Osteocyte (in vitro differentiated cells): ENCODE data around the gene DOLPP1. TPM values are rescaled to one million over a fixed set of nuclear protein-coding genes. Genes with fewer than 3 reads are reported as not detected.

Source experiments
- DNase-seq: peaks from one replicate; pipeline ENCODE4 v3.0.0; 2021; ENCODE audit warnings: mixed read lengths; ENCODE audit not compliant: unreplicated experiment; ENCODE audit errors: extremely low spot score
- H3K27ac Mint-ChIP-seq: one replicate; pipeline ENCODE4 v1.8.0; 2021; ENCODE audit warnings: mild to moderate bottlenecking, mixed read lengths; ENCODE audit not compliant: unreplicated experiment
- H3K27me3 Mint-ChIP-seq: one replicate; pipeline ENCODE4 v1.8.0; 2021; ENCODE audit warnings: mixed read lengths; ENCODE audit not compliant: unreplicated experiment
- H3K36me3 Mint-ChIP-seq: one replicate; pipeline ENCODE4 v1.8.0; 2021; ENCODE audit warnings: mixed read lengths; ENCODE audit not compliant: unreplicated experiment
- H3K4me1 Mint-ChIP-seq: one replicate; pipeline ENCODE4 v1.8.0; 2021; ENCODE audit warnings: mixed read lengths; ENCODE audit not compliant: unreplicated experiment
- H3K4me3 Mint-ChIP-seq: one replicate; pipeline ENCODE4 v1.8.0; 2021; ENCODE audit warnings: mild to moderate bottlenecking, moderate library complexity, mixed read lengths; ENCODE audit not compliant: unreplicated experiment
- H3K9me3 Mint-ChIP-seq: one replicate; pipeline ENCODE4 v1.8.0; 2021; ENCODE audit warnings: mixed read lengths; ENCODE audit not compliant: unreplicated experiment
- total RNA-seq: library from RNA; stranded (reverse); gene quantifications from 2 replicates; pipeline ENCODE4 v1.2.1, GENCODE V29; 2021
- TF ChIP-seq, protein P1 (sequence below): fragments of 200-600 bp; sonication (generic); IDR thresholded peaks from 2 replicates; pipeline ENCODE4 v1.5.0; 2021; ENCODE audit warnings: antibody characterized with exemption, mild to moderate bottlenecking, moderate library complexity

The DOLPP1 gene
- total RNA-seq, 1 donor from 2014 or later = 13.3 TPM

DNA sequence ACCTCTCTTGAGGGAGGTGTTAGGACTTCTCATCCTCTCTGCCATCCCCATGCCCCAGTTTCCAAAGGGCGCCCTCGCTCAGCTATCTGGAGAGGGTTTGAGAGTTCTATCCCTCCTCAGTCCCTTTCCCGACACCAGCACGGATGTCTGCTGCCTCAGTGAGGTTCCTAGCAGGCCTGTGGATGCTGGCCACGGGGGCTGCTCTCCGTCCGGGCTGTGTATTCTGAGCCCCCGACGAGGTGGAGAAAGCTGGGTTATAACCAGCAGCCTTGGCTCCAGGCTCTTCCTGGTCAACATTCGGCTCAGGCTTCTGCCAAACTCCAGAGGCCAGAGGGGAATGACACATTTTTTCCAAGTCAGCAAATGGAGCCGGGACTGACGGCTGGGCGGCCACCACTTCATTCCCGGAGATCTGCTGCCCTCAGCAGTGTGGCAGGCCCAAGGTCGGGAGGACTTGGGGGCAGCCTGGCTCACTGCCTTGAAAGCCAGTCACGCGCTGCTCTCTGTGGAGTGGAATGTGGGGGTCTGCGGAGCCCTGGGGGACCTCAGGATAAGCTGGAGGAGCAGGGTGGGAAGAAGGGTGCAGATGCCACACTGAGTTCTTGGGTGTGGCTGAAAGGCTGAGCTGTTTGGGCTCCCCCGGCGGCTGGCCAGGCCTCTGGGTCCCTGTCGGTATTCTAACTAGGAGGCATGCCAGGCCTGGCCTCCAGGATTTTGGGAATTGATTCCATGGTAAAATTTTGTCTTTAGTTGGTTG is 57.7 kb downstream of the DOLPP1 start:
- H3K27me3 Mint-ChIP-seq = no peaks in the 10 kb centered on the region
- peak; percentile 92 for DNase-seq

DNA sequence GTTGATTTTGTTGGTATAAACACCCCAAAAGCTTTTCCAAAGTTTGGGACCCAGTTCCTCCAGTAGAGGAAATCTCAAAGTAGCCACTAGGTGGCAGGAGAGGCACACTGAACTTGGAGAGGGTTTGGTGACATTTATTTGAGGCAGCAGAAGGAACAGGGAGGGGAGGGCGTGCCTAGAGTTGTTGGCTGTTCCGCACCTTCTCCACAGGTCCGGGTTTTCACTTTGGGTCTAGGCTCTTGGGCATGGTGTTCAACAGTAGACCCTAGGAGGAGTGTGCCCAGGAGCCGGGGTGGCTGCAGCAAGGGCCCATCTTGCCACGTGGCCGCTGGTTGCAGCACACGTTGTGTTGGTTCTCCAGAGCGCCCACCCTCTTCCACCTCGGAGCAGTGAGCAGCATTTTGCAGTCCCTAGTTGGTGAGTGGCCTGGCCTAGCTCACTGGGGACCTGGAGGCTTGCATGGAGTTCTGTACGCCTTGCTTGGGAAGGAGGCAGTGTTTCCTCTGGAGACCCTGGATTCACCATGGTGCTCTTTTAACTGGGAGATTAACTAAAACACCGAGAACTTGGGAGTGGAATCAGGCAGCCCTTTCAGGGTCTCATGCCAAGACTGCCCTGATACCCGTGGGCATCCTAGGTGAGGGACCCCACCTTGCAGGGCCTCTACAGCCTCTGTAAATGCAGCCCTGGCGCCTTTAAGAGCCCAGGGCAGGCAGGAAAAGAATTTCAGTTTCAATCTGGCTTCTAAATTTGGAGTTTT is 58.5 kb downstream of the DOLPP1 start:
- Mint-ChIP-seq H3K27ac (peak overlapping the region; percentile 100), H3K27me3 (no peaks in the 10 kb centered on the region), H3K36me3 (peaks cover 9% of the 10 kb centered on the region), H3K4me3 (peak overlapping the region; percentile 74), H3K9me3 (no peaks in the 10 kb centered on the region), H3K4me1 (peaks cover 68% of the 10 kb centered on the region)
- TF ChIP-seq, protein P1, sequence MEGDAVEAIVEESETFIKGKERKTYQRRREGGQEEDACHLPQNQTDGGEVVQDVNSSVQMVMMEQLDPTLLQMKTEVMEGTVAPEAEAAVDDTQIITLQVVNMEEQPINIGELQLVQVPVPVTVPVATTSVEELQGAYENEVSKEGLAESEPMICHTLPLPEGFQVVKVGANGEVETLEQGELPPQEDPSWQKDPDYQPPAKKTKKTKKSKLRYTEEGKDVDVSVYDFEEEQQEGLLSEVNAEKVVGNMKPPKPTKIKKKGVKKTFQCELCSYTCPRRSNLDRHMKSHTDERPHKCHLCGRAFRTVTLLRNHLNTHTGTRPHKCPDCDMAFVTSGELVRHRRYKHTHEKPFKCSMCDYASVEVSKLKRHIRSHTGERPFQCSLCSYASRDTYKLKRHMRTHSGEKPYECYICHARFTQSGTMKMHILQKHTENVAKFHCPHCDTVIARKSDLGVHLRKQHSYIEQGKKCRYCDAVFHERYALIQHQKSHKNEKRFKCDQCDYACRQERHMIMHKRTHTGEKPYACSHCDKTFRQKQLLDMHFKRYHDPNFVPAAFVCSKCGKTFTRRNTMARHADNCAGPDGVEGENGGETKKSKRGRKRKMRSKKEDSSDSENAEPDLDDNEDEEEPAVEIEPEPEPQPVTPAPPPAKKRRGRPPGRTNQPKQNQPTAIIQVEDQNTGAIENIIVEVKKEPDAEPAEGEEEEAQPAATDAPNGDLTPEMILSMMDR = peak; percentile 90
- peak; percentile 91 for DNase-seq

More for the DNA sequence above, 57.7 kb downstream of the DOLPP1 start:
- Mint-ChIP-seq H3K4me1 (peaks cover 64% of the 10 kb centered on the region), H3K36me3 (peaks cover 7% of the 10 kb centered on the region), H3K4me3 (peak overlapping the region; percentile 74), H3K27ac (peak overlapping the region; percentile 100), H3K9me3 (no peaks in the 10 kb centered on the region)
- TF ChIP-seq, protein P1 = no peak

DNA sequence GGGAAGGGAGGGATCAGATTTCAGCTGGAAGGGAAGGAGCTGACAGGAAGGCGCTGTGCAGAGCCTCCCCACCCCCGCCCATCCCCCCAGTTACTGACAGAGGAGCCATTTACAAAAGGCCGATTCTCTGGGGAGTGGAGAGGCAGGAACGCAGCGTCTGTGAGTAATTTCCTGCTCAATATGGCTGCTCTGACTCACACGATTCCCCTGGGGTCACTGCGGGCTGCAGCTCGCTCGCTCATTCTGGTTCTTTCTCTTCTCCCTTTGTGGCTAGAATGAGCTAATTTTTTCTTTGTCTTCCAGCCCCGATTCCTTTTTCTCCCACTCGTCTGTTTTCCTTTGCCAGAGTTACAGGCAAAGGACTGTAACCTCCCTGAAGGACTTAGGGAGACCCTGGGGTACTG is 59.1 kb downstream of the DOLPP1 start:
- Mint-ChIP-seq H3K36me3 (peaks cover 9% of the 10 kb centered on the region), H3K27ac (peak overlapping the region; percentile 100), H3K4me3 (peak overlapping the region; percentile 74), H3K9me3 (no peaks in the 10 kb centered on the region), H3K27me3 (no peaks in the 10 kb centered on the region), H3K4me1 (peaks cover 70% of the 10 kb centered on the region)
- TF ChIP-seq, protein P1 = no peak
- peak; percentile 97 for DNase-seq

Other genes starting within 250 kb of the DOLPP1 start
- gene KYAT1, start 199.2 kb upstream of the DOLPP1 start, total RNA-seq = 5.3 and 6.5 TPM in 2 replicates
- 39.5 and 42.8 TPM in 2 replicates for gene LRRC8A, start 199.0 kb upstream of the DOLPP1 start, total RNA-seq
- gene PHYHD1, start 160.1 kb upstream of the DOLPP1 start, total RNA-seq = 4.6 and 6.0 TPM in 2 replicates
- 27.4 and 30.5 TPM in 2 replicates for gene DOLK, start 133.5 kb upstream of the DOLPP1 start, total RNA-seq
- gene NUP188, start 133.4 kb upstream of the DOLPP1 start, total RNA-seq = 44.5 and 49.0 TPM in 2 replicates
- 105 and 113 TPM in 2 replicates for gene SH3GLB2, start 52.8 kb upstream of the DOLPP1 start, total RNA-seq
- 27.5 and 29.9 TPM in 2 replicates for gene MIGA2, start 44.5 kb upstream of the DOLPP1 start, total RNA-seq
- 55.1 and 55.5 TPM in 2 replicates for gene CRAT, start 29.7 kb downstream of the DOLPP1 start, total RNA-seq
- gene PTPA, start 30.3 kb downstream of the DOLPP1 start, total RNA-seq = 140 and 150 TPM in 2 replicates
- gene IER5L, start 97.2 kb downstream of the DOLPP1 start, total RNA-seq = 60.8 and 63.0 TPM in 2 replicates